ENCODE results near the gene SYS1.

Gene SYS1

DNA sequence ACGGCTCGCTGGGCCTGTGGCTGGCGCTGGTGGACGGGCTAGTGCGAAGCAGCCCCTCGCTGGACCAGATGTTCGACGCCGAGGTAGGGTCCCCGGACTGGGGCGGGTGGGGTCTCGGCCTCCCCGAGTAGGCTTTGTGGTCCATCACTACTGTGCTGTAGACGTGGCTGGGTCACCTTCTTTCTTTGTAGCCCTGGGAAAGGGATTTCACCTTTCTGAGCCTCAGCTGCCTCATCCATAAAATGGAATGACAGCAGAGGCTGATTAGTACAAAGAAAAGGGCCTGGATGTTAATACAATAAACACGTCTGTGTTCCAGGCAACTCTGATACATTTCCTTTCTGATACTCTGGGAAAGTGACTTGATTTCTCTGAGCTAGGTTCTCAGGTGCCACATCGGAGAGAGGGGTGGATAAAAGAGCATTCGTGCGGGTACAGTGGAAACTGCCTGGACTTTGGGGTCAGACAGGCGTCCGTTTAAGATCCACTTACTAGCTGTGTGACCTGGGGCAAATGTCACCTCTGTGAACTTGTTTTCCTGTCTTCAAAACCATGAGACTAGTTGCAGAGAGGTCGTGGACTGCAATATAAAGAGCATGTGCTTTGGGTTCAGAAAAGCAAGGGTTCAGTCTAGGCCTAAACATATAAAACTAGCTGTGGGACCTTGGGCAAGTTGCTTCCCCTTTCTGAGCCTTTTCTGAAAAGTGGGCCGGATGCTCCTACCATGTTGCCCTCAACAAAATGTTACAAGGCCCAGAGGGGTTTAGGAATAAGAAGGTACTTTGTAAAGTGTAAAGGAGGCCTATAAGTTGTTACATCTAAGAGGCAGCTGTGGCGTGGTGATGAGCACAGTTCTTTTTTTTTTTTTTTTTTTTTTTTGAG, 896 bp downstream of the SYS1 start:
- peaks cover 2% of the 10 kb centered on the region for H3K36me3 ChIP-seq (ENCODE audit: control insufficient read depth, insufficient read depth, low read length)
- no peak overlapping the region for H3K4ac ChIP-seq (ENCODE audit: low read depth, low read length)
- peak overlapping the region; percentile 96 for H3K4me3 ChIP-seq (ENCODE audit: low read length)
- peaks cover 5% of the 10 kb centered on the region for H3K4me1 ChIP-seq (ENCODE audit: control insufficient read depth, low read depth, low read length)
- no peak overlapping the region for H3K18ac ChIP-seq (ENCODE audit: low read length)
- H3K79me2 ChIP-seq (ENCODE audit: control insufficient read depth, insufficient read depth, low read length): peaks cover 8% of the 10 kb centered on the region
- peak overlapping the region; percentile 97 for H3K4me2 ChIP-seq (ENCODE audit: low read length)
- H2BK5ac ChIP-seq (ENCODE audit: low read length): no peak overlapping the region
- H4K8ac ChIP-seq (ENCODE audit: low read depth, low read length): no peak overlapping the region
- no peak overlapping the region for H3K27ac ChIP-seq (ENCODE audit: low read depth, low read length)
- H4K5ac ChIP-seq (ENCODE audit: low read length): no peak overlapping the region
- no peak overlapping the region for H2BK120ac ChIP-seq (ENCODE audit: low read depth, low read length)
- H3K27me3 ChIP-seq (ENCODE audit: insufficient read depth, low read length, poor library complexity): no peaks in the 10 kb centered on the region
- WGBS (ENCODE audit: extremely low coverage, insufficient coverage, low lambda C conversion rate): no CpG with 5 or more reads among the region's 23 CpGs
- no peak overlapping the region for H2BK15ac ChIP-seq (replicated peaks; ENCODE audit: low read depth)
- peak overlapping the region; percentile 45 for H3K23ac ChIP-seq (ENCODE audit: low read length)
- peak overlapping the region; percentile 96 for H3K9ac ChIP-seq (ENCODE audit: low read length)
- peaks cover 17% of the 10 kb centered on the region for H3K79me1 ChIP-seq (ENCODE audit: low read length)
- peak overlapping the region; percentile 99 for H3K56ac ChIP-seq (ENCODE audit: low read length)
- no peak overlapping the region for H2AK5ac ChIP-seq (ENCODE audit: low read length)
- DNase-seq: no peak

DNA sequence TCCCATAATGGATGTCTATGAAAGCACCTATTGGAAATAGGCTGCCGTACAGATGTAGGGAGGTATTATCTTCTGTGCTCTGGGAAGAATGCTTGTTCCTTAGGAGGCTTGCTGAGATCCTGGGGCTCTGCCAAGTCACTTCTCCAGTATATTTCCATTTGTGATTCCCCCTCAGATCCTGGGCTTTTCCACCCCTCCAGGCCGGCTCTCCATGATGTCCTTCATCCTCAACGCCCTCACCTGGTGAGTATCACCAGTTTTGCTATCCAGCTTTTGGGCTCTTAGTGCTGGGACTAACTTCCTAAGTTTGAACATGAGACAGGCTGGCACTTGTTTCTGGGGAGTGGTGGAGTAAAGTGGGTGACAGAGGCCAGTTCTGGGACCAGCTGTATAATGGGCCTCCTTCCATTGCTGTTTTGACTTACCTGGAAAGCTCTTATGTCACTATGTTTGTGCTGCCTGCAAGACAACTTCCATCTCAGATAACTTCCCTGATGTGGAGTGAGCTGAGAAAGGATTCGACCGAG, 2.6 kb downstream of the SYS1 start:
- peaks cover 17% of the 10 kb centered on the region for H3K79me1 ChIP-seq (ENCODE audit: low read length)
- H2AK5ac ChIP-seq (ENCODE audit: low read length): no peak overlapping the region
- no peak overlapping the region for H3K4me3 ChIP-seq (ENCODE audit: low read length)
- no peak overlapping the region for H2BK120ac ChIP-seq (ENCODE audit: low read depth, low read length)
- no peak overlapping the region for H3K4ac ChIP-seq (ENCODE audit: low read depth, low read length)
- H3K9ac ChIP-seq (ENCODE audit: low read length): no peak overlapping the region
- peaks cover 2% of the 10 kb centered on the region for H3K36me3 ChIP-seq (ENCODE audit: control insufficient read depth, insufficient read depth, low read length)
- H3K79me2 ChIP-seq (ENCODE audit: control insufficient read depth, insufficient read depth, low read length): peaks cover 8% of the 10 kb centered on the region
- peaks cover 5% of the 10 kb centered on the region for H3K4me1 ChIP-seq (ENCODE audit: control insufficient read depth, low read depth, low read length)
- no peak overlapping the region for H3K56ac ChIP-seq (ENCODE audit: low read length)
- no peak overlapping the region for H2BK15ac ChIP-seq (replicated peaks; ENCODE audit: low read depth)
- H4K8ac ChIP-seq (ENCODE audit: low read depth, low read length): no peak overlapping the region
- no peaks in the 10 kb centered on the region for H3K27me3 ChIP-seq (ENCODE audit: insufficient read depth, low read length, poor library complexity)
- no peak overlapping the region for H3K27ac ChIP-seq (ENCODE audit: low read depth, low read length)
- DNase-seq: no peak
- no peak overlapping the region for H3K18ac ChIP-seq (ENCODE audit: low read length)
- no peak overlapping the region for H2BK5ac ChIP-seq (ENCODE audit: low read length)
- no CpG with 5 or more reads among the region's 5 CpGs for WGBS (ENCODE audit: extremely low coverage, insufficient coverage, low lambda C conversion rate)
- no peak overlapping the region for H3K23ac ChIP-seq (ENCODE audit: low read length)
- no peak overlapping the region for H3K4me2 ChIP-seq (ENCODE audit: low read length)
- H4K5ac ChIP-seq (ENCODE audit: low read length): no peak overlapping the region

DNA sequence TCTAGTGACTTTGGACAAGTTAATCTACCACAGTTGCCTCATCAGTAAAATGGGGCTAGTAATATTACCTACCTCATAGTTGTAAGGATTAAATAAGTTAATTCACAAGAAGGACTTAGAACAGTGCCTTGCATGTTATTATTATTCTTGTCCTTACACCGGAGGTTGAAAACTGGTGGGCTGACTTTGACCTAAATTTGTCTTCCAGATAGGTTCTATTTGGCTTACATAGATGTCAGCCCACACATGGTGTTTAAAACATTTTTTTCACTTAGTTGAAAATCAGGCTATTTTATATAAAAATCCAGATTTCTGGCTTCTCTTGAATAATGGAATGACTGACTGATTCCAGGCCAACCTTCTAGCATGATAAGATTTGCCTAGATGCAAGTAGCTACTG, 3.2 kb downstream of the SYS1 start:
- no peak for DNase-seq
- H3K4me3 ChIP-seq (ENCODE audit: low read length): no peak overlapping the region
- H4K5ac ChIP-seq (ENCODE audit: low read length): no peak overlapping the region
- no peak overlapping the region for H3K56ac ChIP-seq (ENCODE audit: low read length)
- no peak overlapping the region for H3K18ac ChIP-seq (ENCODE audit: low read length)
- no peak overlapping the region for H2AK5ac ChIP-seq (ENCODE audit: low read length)
- no peak overlapping the region for H3K23ac ChIP-seq (ENCODE audit: low read length)
- H3K27me3 ChIP-seq (ENCODE audit: insufficient read depth, low read length, poor library complexity): no peaks in the 10 kb centered on the region
- H3K27ac ChIP-seq (ENCODE audit: low read depth, low read length): no peak overlapping the region
- H3K79me2 ChIP-seq (ENCODE audit: control insufficient read depth, insufficient read depth, low read length): peaks cover 8% of the 10 kb centered on the region
- no peak overlapping the region for H2BK120ac ChIP-seq (ENCODE audit: low read depth, low read length)
- peaks cover 17% of the 10 kb centered on the region for H3K79me1 ChIP-seq (ENCODE audit: low read length)
- peaks cover 5% of the 10 kb centered on the region for H3K4me1 ChIP-seq (ENCODE audit: control insufficient read depth, low read depth, low read length)
- no CpG with 5 or more reads among the region's 1 CpG for WGBS (ENCODE audit: extremely low coverage, insufficient coverage, low lambda C conversion rate)
- no peak overlapping the region for H3K9ac ChIP-seq (ENCODE audit: low read length)
- H2BK15ac ChIP-seq (replicated peaks; ENCODE audit: low read depth): no peak overlapping the region
- H3K4ac ChIP-seq (ENCODE audit: low read depth, low read length): no peak overlapping the region
- H3K36me3 ChIP-seq (ENCODE audit: control insufficient read depth, insufficient read depth, low read length): peaks cover 2% of the 10 kb centered on the region
- no peak overlapping the region for H3K4me2 ChIP-seq (ENCODE audit: low read length)
- no peak overlapping the region for H2BK5ac ChIP-seq (ENCODE audit: low read length)
- no peak overlapping the region for H4K8ac ChIP-seq (ENCODE audit: low read depth, low read length)

DNA sequence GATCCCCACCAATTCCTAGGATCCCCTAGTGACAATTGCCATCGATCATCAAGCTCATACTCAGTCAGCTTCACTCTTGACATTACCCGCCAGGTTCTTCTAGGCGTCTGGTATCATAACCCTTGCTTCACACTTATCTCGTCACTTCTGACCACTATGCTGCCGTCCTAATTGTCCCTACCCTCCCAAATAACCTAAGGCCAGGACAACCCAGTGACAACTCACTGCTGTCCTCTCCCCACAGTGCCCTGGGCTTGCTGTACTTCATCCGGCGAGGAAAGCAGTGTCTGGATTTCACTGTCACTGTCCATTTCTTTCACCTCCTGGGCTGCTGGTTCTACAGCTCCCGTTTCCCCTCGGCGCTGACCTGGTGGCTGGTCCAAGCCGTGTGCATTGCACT, 3.7 kb downstream of the SYS1 start:
- Histone ChIP-seq H3K18ac (ENCODE audit: low read length) (no peak overlapping the region), H3K36me3 (ENCODE audit: control insufficient read depth, insufficient read depth, low read length) (peaks cover 2% of the 10 kb centered on the region), H3K23ac (ENCODE audit: low read length) (no peak overlapping the region), H3K4me2 (ENCODE audit: low read length) (no peak overlapping the region), H2BK120ac (ENCODE audit: low read depth, low read length) (no peak overlapping the region), H3K56ac (ENCODE audit: low read length) (no peak overlapping the region), H3K4me3 (ENCODE audit: low read length) (no peak overlapping the region), H2AK5ac (ENCODE audit: low read length) (no peak overlapping the region), H3K4ac (ENCODE audit: low read depth, low read length) (no peak overlapping the region), H3K9ac (ENCODE audit: low read length) (no peak overlapping the region), H2BK5ac (ENCODE audit: low read length) (no peak overlapping the region), H4K5ac (ENCODE audit: low read length) (no peak overlapping the region), H2BK15ac (replicated peaks; ENCODE audit: low read depth) (no peak overlapping the region), H3K27me3 (ENCODE audit: insufficient read depth, low read length, poor library complexity) (no peaks in the 10 kb centered on the region), H3K4me1 (ENCODE audit: control insufficient read depth, low read depth, low read length) (peaks cover 5% of the 10 kb centered on the region), H4K8ac (ENCODE audit: low read depth, low read length) (no peak overlapping the region), H3K27ac (ENCODE audit: low read depth, low read length) (no peak overlapping the region), H3K79me1 (ENCODE audit: low read length) (peaks cover 17% of the 10 kb centered on the region), H3K79me2 (ENCODE audit: control insufficient read depth, insufficient read depth, low read length) (peaks cover 8% of the 10 kb centered on the region)
- WGBS (ENCODE audit: extremely low coverage, insufficient coverage, low lambda C conversion rate): no CpG with 5 or more reads among the region's 11 CpGs
- no peak for DNase-seq

DNA sequence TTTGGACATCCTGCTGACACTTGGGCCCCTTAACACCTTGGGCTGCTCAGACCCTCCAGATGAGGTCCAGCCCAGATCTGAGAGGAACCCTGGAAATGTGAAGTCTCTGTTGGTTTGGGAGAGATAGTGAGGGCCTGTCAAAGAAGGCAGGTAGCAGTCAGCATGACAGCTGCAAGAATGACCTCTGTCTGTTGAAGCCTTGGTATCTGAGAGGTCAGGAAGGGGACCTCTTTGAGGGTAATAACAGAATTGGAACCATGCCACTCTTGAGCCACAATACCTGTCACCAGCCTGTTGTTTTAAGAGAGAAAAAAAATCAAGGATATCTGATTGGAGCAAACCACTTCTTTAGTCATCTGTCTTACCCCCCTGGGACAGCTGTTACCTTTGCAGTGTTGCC, 4.2 kb downstream of the SYS1 start:
- DNase-seq: no peak
- peaks cover 2% of the 10 kb centered on the region for H3K36me3 ChIP-seq (ENCODE audit: control insufficient read depth, insufficient read depth, low read length)
- no peak overlapping the region for H3K4ac ChIP-seq (ENCODE audit: low read depth, low read length)
- H4K8ac ChIP-seq (ENCODE audit: low read depth, low read length): no peak overlapping the region
- H3K79me2 ChIP-seq (ENCODE audit: control insufficient read depth, insufficient read depth, low read length): peaks cover 8% of the 10 kb centered on the region
- no peak overlapping the region for H3K18ac ChIP-seq (ENCODE audit: low read length)
- no peak overlapping the region for H3K56ac ChIP-seq (ENCODE audit: low read length)
- H3K4me2 ChIP-seq (ENCODE audit: low read length): no peak overlapping the region
- H3K4me1 ChIP-seq (ENCODE audit: control insufficient read depth, low read depth, low read length): peaks cover 5% of the 10 kb centered on the region
- H3K27ac ChIP-seq (ENCODE audit: low read depth, low read length): no peak overlapping the region
- peaks cover 17% of the 10 kb centered on the region for H3K79me1 ChIP-seq (ENCODE audit: low read length)
- H2BK120ac ChIP-seq (ENCODE audit: low read depth, low read length): no peak overlapping the region
- H3K4me3 ChIP-seq (ENCODE audit: low read length): no peak overlapping the region
- no peak overlapping the region for H2AK5ac ChIP-seq (ENCODE audit: low read length)
- H3K23ac ChIP-seq (ENCODE audit: low read length): no peak overlapping the region
- H4K5ac ChIP-seq (ENCODE audit: low read length): no peak overlapping the region
- H3K9ac ChIP-seq (ENCODE audit: low read length): no peak overlapping the region
- H2BK15ac ChIP-seq (replicated peaks; ENCODE audit: low read depth): no peak overlapping the region
- H2BK5ac ChIP-seq (ENCODE audit: low read length): no peak overlapping the region
- H3K27me3 ChIP-seq (ENCODE audit: insufficient read depth, low read length, poor library complexity): no peaks in the 10 kb centered on the region
